ENCODE results near the gene NCS1.

Gene NCS1

DNA sequence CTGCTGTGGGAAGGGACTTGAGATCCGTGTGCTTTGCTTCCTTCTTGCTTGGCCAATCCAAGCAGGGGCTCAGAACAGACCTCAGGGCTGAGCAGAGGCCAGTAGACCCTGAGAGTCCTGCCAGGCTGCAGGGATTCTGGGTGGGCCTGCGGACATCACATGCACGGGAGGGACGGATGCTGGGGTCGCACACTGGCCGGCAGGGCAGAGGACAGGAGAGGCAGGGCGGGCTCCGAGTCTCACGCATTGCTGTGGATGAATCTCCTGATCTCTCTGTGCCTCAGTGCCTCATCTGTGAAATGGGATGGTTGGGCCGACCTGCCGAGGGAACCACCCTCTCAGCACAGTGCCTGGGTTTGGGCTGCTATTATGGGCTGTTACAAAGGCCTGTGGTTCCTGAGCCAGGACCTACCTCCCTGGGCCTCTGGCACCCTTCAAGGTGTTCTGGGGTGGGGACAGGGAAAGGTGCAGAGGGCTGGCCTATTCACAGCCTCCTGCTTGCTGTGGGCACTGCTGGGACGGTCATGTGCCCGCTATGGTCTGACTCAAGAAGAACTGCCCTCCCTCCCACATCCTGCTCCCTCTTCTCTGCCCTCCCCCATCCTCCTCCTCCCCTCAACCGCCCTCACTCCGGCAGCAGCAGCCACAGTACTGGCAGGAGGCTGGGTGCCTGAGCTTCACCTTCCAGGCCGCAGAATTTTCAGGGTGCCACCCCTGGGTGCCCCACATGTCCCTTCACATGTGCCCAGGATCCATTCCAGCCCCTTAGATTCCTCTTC lies 43.3 kb downstream of the NCS1 start:
- peak; percentile 46 for DNase-seq

DNA sequence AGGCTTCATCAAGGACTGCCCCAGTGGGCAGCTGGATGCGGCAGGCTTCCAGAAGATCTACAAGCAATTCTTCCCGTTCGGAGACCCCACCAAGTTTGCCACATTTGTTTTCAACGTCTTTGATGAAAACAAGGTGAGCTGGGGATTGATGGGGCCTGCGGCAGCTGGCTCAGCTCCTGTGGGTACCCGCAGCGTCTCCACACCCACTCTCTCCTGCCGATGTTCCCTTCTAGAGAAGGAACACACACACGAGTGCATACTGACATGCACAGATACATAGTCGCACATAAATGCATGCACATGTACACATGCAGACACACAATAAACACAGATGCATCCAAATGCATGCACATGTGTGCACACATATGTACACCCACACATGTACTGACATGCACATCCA lies 45.6 kb downstream of the NCS1 start:
- no peak for DNase-seq

- no peak for DNase-seq
These were observed 47.5 kb downstream of the NCS1 start for GRCh38 chr9:130219661-130220096.

GRCh38 chr9:130220352-130220751 lies 48.1 kb downstream of the NCS1 start:
- DNase-seq = peak; percentile 43

DNA sequence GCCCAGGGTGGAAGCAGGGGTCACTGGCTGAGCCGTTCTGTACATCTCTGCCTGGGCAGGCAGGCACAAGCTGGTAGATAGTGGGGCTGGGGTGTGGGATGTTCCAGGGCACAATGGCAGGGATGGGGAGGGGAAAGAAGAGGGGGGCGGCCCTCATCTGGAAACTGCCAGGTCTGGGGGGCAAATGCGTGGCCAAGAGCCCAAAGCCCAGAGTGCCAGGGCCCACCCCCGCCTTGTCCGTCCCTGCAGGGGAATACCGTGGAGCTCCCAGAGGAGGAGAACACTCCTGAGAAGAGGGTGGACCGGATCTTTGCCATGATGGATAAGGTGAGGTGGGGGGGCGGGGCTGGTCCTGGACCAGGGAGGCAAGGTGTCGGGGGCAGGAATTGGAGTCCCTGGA lies 50.6 kb downstream of the NCS1 start:
- no peak for DNase-seq

DNA sequence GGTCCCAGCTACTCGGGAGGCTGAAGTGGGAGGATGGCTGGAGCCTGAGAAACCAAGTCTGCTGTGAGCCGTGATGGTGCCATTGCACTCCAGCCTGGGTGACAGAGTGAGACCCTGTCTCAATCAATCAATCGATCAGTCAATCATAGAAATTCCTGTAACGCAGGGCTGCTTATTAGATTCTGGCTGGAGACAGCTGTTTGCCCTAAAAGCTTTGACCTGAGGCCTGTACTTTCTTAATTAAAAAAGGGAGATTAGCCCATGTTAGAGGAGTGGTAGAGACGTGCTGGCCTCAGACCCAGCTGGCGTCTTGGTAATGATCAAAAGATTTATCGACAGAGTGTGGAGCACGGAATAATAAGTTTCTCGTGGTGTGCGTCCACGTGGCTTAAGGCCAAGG lies 52.9 kb downstream of the NCS1 start:
- DNase-seq = no peak

GRCh38 chr9:130225586-130225985 lies 53.4 kb downstream of the NCS1 start:
- no peak for DNase-seq

GRCh38 chr9:130226112-130226511 lies 53.9 kb downstream of the NCS1 start:
- DNase-seq = no peak

DNA sequence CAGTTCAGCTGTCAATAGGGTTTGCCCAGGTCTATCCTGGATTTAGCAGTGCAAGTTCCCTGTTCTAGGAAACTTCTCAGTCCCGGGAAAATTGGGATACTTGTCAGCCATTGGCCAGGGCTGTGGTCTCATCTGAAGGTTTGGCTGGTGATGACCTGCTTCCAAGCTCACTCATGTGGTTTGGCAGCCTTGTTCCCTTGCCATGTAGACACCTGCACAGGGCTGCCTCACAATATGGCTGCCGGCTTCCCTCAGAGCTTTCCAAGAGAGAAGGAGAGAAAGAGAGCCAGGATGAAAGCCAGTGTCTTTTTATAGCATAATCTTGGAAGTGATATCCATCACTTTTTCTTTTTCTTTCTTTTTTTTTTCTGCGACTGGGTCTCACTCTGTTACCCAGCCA lies 55.6 kb downstream of the NCS1 start:
- DNase-seq = no peak

GRCh38 chr9:130229759-130230158 lies 57.6 kb downstream of the NCS1 start:
- no peak for DNase-seq

GRCh38 chr9:130230631-130231030 lies 58.4 kb downstream of the NCS1 start:
- DNase-seq = no peak

GRCh38 chr9:130232899-130233586 lies 60.8 kb downstream of the NCS1 start:
- DNase-seq = no peak

DNA sequence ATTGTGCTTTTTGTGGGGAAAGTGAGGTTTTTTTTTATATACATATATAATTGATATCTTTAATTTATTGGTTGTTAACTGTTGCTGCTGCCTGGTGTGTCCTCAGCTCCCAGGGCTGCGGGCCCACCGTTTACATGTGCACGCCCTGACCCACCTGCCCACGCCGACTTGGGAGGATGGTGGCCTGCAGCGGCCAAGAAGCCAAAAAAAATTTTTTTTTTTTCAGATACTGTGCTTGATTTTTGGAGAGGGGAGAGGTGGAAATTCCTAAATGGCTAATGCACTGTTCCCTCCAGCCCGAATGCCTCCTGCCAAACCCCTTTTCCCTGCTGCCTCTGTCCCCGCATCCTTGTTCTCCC lies 61.4 kb downstream of the NCS1 start:
- no peak for DNase-seq

- peak; percentile 23 for DNase-seq
These were observed 62.4 kb downstream of the NCS1 start for GRCh38 chr9:130234340-130235260.

- peak; percentile 58 for DNase-seq
These were observed 63.6 kb downstream of the NCS1 start for GRCh38 chr9:130235558-130236435.

DNA sequence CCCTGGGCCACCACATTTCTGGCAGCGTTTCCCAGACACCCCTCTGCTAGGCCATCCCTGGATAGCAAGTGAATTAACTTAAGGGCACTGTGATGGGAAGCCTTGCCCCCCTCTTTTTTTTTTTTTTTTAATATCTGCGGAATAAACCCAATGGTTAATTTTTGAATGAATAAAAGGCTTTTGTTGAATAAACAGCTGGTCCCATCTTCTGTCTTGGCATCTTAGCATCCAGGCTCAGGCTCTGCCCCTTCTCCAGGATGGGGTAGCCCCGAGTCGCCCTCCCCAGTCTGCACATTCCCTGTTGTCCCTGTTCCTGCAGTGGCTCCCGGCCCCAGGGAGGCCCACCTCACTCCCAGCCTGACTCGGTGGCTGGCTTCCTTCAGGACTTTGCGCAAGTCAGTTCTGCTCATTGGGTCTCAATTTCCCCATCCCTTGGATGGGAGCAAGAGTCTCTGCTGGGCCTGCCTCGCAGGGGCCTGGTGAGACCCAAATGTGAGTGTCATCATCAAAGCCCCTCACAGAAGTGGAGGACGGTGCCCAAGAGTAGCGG lies 64.3 kb downstream of the NCS1 start:
- no peak for DNase-seq

DNA sequence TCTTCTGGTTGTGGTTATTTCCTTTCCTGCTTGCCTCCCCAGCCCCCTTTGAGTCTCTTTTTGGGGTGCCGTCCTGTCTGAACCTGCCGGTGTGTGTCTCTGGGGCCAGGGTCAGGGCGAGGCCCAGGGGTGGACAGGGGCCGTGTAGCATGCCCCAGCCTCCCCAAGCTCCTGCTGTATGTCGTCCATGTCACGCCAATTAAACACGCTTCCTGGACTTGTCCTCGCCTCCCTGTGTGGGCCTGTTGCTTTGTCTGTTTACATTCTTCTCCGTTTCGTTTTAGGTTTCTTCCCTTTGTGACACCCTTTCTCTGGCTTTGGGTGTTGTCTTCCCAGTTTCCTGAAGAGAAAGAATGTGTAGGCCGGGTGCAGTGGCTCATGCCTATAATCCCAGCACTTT lies 64.9 kb downstream of the NCS1 start:
- peak; percentile 22 for DNase-seq

GRCh38 chr9:130237763-130238524 lies 65.7 kb downstream of the NCS1 start:
- DNase-seq = no peak

- no peak for DNase-seq
These were observed 67.1 kb downstream of the NCS1 start for GRCh38 chr9:130239363-130239695.

DNA sequence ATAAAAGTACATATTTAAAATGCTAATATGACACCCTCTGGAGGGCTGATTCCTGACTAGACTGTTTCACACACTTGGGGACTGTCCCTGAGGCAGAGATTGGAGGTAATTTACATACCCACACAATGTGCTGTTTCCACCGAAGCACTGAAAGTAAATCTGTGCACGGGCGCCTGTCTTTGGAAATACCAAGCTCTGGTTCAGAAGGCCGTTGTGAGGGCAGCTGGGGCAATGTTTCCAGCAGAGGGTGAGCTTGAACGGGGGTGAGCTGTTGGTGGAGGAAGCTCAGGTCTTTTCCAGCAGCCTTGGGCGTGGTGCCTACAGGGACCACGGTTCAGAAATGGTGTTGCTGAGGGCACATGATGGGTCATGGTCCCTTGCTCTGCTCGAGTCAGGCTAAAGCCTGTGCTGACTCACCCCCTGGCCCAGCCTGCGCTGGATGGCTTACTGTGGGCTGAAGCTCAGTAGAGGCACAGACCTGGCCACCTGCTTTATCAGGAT lies 67.6 kb downstream of the NCS1 start:
- no peak for DNase-seq

All from fibroblast of skin of right biceps (primary cell).